Skin epidermis (tissue), 12 donors: ENCODE results near the gene PDZD2.
A peak's percentile ranks its signal among the peaks of the same experiment; 100 is the strongest.
"Not testable (repeated sequence)": the region's sequence is repeated elsewhere in the genome, so short reads cannot be mapped to it uniquely, and the experiment has no call there.

ENCODE experiments used
- H3K27ac ChIP-seq, 21 experiments: fragments of 200-600 bp; sonication (generic) in 11 of 21; one replicate each; pipeline ENCODE4 v1.5.0; 2020; ENCODE audit warnings: mild to moderate bottlenecking in 3 of 21, inconsistent platforms in 2 of 21, moderate library complexity in 2 of 21
- H3K4me3 ChIP-seq, 7 experiments: fragments of 200-600 bp; sonication (generic) in 2 of 7; one replicate each; pipeline ENCODE4 v1.5.0; 2020; ENCODE audit warnings: inconsistent platforms in 2 of 7, mild to moderate bottlenecking in 2 of 7, moderate library complexity in 1 of 7

The PDZD2 gene

GRCh38 chr5:32098890-32099310 lies 460.0 kb downstream of the PDZD2 start:
- peak overlapping the region in 4 of 21 experiments; percentile 30 to 65 (median 50) for H3K27ac ChIP-seq
- no peak overlapping the region for H3K4me3 ChIP-seq

GRCh38 chr5:32099486-32100035 lies 460.6 kb downstream of the PDZD2 start:
- peak overlapping the region in 5 of 21 experiments; percentile 3 to 65 (median 54) for H3K27ac ChIP-seq
- no peak overlapping the region for H3K4me3 ChIP-seq

DNA sequence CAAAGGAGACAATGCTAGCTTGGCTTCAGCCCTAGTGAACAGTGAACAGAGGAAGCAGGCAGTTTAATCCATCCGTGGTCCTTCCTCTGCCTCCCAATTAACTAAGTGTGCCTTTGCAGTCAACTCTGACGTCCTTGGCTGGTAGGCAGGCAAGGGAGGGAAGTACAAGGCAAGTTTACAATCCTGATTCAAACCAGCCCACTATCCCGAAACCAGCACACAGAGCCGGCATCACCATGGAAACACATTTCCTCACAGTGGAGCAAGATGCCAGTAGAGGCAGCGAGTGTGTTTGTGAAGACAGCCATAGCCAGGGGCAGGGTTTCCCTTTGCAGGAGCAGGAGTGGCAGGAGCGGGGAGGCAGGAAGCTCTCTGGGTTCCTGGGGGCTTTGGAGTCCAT lies 461.3 kb downstream of the PDZD2 start:
- Histone ChIP-seq H3K27ac (peak overlapping the region in 1 of 21 experiments; percentile 54), H3K4me3 (no peak overlapping the region)

GRCh38 chr5:32100691-32101302 lies 461.9 kb downstream of the PDZD2 start:
- H3K4me3 ChIP-seq = no peak overlapping the region
- no peak overlapping the region for H3K27ac ChIP-seq

GRCh38 chr5:32102254-32102986 lies 463.5 kb downstream of the PDZD2 start:
- Histone ChIP-seq H3K27ac (no peak overlapping the region), H3K4me3 (no peak overlapping the region)

GRCh38 chr5:32103521-32103920 lies 464.6 kb downstream of the PDZD2 start:
- H3K27ac ChIP-seq = no peak overlapping the region
- no peak overlapping the region for H3K4me3 ChIP-seq

DNA sequence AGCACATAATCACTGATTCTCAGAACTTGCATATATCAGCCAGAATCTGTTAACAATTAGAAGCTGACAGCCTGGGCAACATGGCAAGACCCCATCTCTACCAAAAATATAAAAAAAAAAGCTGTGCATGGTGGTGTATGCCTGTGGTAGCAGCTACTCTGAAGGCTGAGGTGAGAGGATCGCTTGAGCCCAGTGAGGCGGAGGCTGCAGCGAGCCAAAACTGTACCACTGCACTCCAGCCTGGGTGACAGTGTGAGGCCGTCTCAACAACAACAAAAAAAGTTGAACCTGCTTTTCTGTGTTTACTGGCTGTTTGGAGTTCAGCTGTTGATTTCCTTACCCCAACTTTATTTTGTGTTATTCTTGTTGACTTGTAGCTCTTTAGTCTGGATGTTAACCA lies 468.4 kb downstream of the PDZD2 start:
- Histone ChIP-seq H3K27ac (no peak overlapping the region), H3K4me3 (no peak overlapping the region)

- no peak overlapping the region for H3K27ac ChIP-seq
These were observed 469.2 kb downstream of the PDZD2 start for GRCh38 chr5:32108167-32108566.

DNA sequence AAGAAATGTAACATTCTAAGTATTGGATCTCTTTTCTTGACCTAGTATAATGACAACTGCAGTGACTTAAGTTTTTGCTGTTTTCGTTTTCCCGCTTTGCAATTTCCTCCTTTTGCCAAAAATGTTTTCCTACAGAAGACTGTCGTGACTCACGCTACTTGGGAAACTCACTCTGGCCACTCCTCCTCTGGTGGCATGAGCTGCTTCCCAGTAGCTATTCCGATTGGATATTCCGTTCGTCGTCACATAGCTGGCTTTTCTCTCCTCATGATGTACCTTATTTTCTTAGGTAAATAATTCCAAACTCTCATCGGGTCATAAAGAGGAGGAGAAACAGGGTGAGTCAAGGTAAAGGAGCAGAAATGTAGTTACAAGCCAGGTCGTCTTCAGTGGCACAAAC lies 470.3 kb downstream of the PDZD2 start:
- Histone ChIP-seq H3K4me3 (no peak overlapping the region), H3K27ac (no peak overlapping the region)

More at GRCh38 chr5:32108167-32108566, 469.2 kb downstream of the PDZD2 start:
- H3K4me3 ChIP-seq = no peak overlapping the region

DNA sequence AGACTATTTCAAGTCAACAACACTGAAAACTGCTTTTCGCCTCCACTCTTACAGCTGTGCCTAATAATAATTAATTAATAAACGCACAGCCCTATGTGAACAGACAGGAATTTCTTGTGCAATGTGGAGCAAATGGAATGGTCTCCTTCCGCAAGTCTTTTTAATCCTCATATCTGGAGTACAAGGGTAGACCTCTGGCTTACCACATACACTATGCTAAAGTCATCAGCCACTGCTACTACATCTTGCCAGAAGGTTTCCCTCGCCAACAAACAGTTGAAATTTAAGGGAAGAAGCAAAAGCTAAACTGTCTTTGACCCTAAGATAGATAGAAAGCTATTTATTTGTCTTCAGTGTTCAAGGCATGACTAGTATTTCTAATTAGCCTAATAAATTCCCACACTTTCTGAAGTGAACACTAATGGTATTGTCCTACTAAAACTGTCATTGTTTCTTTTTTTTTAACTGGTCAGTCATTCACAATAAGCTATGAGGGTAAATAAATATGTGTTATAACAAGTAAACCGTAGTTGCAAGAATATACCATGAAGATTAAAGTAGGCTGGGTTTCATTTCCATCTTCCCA lies 471.3 kb downstream of the PDZD2 start:
- H3K27ac ChIP-seq = no peak overlapping the region

GRCh38 chr5:32115985-32116384 lies 477.1 kb downstream of the PDZD2 start:
- no peak overlapping the region for H3K27ac ChIP-seq
- no peak overlapping the region for H3K4me3 ChIP-seq

More for the DNA sequence above, 471.3 kb downstream of the PDZD2 start:
- no peak overlapping the region for H3K4me3 ChIP-seq

GRCh38 chr5:32116574-32117313 lies 477.8 kb downstream of the PDZD2 start:
- no peak overlapping the region for H3K27ac ChIP-seq
- no peak overlapping the region for H3K4me3 ChIP-seq

- not testable (repeated sequence) for H3K27ac ChIP-seq, H3K4me3 ChIP-seq
These were observed 480.0 kb downstream of the PDZD2 start for GRCh38 chr5:32118922-32119321.

DNA sequence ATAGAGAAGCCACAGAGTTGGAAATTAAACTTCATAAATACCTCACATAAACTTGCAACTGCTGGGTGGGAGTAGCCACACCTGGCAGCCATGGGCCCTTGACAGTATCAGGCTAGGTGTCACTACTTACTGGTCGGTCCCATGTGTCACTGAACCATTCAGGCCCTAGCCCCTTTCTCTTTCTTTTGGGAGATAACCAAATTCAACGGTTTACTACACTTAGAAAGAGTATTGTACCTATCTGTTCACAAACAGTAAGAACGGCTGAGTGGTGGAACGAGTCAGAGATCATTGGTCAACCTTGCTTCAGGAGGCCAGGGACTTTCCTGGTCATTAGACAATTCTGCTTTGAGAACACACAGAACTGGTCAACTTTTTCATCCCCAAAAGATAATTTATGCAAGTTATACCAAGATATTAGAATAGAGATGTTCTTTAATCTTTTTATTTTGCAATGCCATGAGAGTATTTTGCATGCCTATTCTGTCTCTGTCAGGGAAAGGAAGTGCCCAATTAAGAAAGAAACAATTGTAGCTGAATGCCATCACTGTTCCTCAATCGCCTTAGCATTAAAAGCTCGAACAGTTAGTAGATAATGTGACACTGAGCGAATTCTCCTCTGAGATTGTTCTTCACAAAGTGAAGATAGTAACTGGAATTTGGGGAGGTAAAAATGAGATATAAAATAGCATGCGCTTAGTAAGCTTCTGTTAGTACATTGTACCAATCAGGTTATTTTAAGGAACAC lies 484.3 kb downstream of the PDZD2 start:
- Histone ChIP-seq H3K4me3 (no peak overlapping the region), H3K27ac (no peak overlapping the region)

- Histone ChIP-seq H3K27ac (no peak overlapping the region), H3K4me3 (no peak overlapping the region)
These were observed 485.2 kb downstream of the PDZD2 start for GRCh38 chr5:32123889-32124676.

DNA sequence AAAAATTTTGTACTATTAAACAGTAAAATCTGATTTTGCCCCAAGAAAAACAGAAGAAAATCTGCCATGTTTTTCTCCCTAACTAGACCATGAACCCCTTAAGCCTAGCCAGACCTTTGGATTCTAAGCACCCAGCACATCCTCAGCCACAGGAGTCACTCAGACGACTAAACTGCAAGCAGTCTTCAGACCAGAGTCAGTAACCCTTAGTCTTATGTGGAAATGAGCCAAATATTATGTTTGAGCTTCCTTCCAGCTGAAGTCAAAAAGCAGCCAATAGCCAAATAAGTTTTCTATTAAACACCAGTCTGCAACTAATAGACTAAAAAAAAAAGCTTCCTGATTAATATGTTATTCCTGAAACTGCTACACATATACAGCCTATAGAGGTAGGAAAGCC lies 487.8 kb downstream of the PDZD2 start:
- no peak overlapping the region for H3K4me3 ChIP-seq
- H3K27ac ChIP-seq = no peak overlapping the region

- H3K4me3 ChIP-seq = no peak overlapping the region
- H3K27ac ChIP-seq = no peak overlapping the region
These were observed 488.8 kb downstream of the PDZD2 start for GRCh38 chr5:32127711-32128110.

- Histone ChIP-seq H3K27ac (no peak overlapping the region), H3K4me3 (no peak overlapping the region)
These were observed 490.2 kb downstream of the PDZD2 start for GRCh38 chr5:32129074-32129598.
